Nephron progenitor cell (in vitro differentiated cells): ENCODE measurements around the gene NR2C1.
A peak's percentile ranks its signal among the peaks of the same experiment; 100 is the strongest.

ENCODE experiments used
- DNase-seq: peaks from one replicate; pipeline ENCODE4 v3.0.0; 2021
- H3K27ac Mint-ChIP-seq: 2 replicates; pipeline ENCODE4 v1.8.0; 2021; ENCODE audit warnings: mild to moderate bottlenecking, moderate library complexity, mixed read lengths
- H3K27me3 Mint-ChIP-seq: 2 replicates; pipeline ENCODE4 v1.8.0; 2021; ENCODE audit warnings: mild to moderate bottlenecking, low read depth, mixed read lengths; ENCODE audit not compliant: poor library complexity
- H3K36me3 Mint-ChIP-seq: 2 replicates; pipeline ENCODE4 v1.8.0; 2021; ENCODE audit warnings: low read depth, mixed read lengths
- H3K4me1 Mint-ChIP-seq: 2 replicates; pipeline ENCODE4 v1.8.0; 2021; ENCODE audit warnings: mixed read lengths
- H3K4me3 Mint-ChIP-seq: 2 replicates; pipeline ENCODE4 v1.8.0; 2021; ENCODE audit warnings: mild to moderate bottlenecking, moderate library complexity, mixed read lengths
- H3K9me3 Mint-ChIP-seq: 2 replicates; pipeline ENCODE4 v1.8.0; 2021; ENCODE audit warnings: mild to moderate bottlenecking, moderate library complexity, mixed read lengths
- TF ChIP-seq, protein P1 (sequence below): fragments of 200-600 bp; sonication (generic); IDR thresholded peaks from 2 replicates; pipeline ENCODE4 v1.5.0; 2021; ENCODE audit warnings: antibody characterized with exemption

NR2C1 gene

GRCh38 chr12:95116341-95116740 lies 42.9 kb upstream of the NR2C1 start:
- H3K36me3 Mint-ChIP-seq, result peaks cover 24% of the 10 kb centered on the region
- peaks cover 3% of the 10 kb centered on the region for H3K4me1 Mint-ChIP-seq
- no peaks in the 10 kb centered on the region for H3K9me3 Mint-ChIP-seq
- TF ChIP-seq, protein P1, sequence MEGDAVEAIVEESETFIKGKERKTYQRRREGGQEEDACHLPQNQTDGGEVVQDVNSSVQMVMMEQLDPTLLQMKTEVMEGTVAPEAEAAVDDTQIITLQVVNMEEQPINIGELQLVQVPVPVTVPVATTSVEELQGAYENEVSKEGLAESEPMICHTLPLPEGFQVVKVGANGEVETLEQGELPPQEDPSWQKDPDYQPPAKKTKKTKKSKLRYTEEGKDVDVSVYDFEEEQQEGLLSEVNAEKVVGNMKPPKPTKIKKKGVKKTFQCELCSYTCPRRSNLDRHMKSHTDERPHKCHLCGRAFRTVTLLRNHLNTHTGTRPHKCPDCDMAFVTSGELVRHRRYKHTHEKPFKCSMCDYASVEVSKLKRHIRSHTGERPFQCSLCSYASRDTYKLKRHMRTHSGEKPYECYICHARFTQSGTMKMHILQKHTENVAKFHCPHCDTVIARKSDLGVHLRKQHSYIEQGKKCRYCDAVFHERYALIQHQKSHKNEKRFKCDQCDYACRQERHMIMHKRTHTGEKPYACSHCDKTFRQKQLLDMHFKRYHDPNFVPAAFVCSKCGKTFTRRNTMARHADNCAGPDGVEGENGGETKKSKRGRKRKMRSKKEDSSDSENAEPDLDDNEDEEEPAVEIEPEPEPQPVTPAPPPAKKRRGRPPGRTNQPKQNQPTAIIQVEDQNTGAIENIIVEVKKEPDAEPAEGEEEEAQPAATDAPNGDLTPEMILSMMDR, result no peak
- H3K27ac Mint-ChIP-seq, result no peak overlapping the region
- H3K27me3 Mint-ChIP-seq, result peaks cover 2% of the 10 kb centered on the region
- no peak for DNase-seq
- H3K4me3 Mint-ChIP-seq, result no peak overlapping the region

DNA sequence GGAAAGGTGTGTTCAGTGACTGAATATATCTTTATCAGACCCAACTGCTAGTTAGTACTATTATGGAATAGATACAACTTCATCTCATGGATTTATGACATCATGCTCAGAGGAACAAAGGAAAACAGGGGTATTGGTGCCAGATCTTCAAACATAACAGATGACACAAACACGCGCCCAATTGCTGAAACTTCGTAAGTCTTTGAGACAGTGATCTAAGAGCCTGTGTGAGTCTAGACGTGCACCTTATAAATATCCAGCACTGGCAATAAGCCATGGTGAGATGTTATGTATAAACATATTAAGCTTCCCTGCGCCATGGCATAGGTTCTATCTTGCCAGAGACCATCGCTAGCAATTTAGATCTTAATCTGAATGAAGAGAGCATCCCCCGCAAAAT lies 42.2 kb upstream of the NR2C1 start:
- Mint-ChIP-seq H3K4me1 (peaks cover 10% of the 10 kb centered on the region), H3K9me3 (no peaks in the 10 kb centered on the region)

DNA sequence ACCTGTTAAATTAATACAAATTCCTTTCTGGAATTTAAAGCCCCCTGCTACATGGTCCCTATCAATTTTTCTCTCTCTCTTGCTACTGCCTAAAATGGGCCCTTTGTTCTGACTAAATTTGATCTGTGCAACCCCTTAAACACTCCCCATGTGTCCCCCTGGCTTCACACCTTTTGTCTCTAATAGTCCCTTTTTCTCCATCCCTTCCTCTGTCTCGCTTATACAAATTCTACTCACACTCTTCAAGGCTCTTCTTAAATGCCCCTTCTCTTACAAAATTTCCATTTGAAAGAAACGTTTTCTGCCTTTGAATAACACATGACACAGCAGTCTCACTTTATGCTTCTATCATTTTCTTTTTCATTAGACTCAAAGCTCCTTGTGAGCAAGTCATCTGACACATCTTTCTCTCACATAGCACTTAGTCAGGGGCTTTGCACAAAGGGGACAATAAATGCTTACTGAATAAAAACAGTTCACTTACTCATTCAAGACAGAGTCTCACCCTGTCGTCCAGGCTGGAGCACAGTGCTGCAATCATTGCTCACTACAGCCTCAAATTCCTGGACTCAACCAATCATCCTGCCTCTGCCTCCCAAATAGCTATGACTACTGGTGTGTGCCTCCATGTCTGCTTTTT lies 41.5 kb upstream of the NR2C1 start:
- TF ChIP-seq, protein P1, result no peak
- Mint-ChIP-seq H3K4me3 (no peak overlapping the region), H3K9me3 (no peaks in the 10 kb centered on the region), H3K27ac (peak overlapping the region; percentile 4), H3K27me3 (peaks cover 2% of the 10 kb centered on the region), H3K36me3 (peaks cover 32% of the 10 kb centered on the region), H3K4me1 (peaks cover 12% of the 10 kb centered on the region)
- no peak for DNase-seq

More for the DNA sequence above, 42.2 kb upstream of the NR2C1 start:
- TF ChIP-seq, protein P1, result no peak
- no peak overlapping the region for H3K27ac Mint-ChIP-seq
- no peak for DNase-seq
- no peak overlapping the region for H3K4me3 Mint-ChIP-seq
- H3K27me3 Mint-ChIP-seq, result peaks cover 2% of the 10 kb centered on the region
- H3K36me3 Mint-ChIP-seq, result peaks cover 31% of the 10 kb centered on the region

DNA sequence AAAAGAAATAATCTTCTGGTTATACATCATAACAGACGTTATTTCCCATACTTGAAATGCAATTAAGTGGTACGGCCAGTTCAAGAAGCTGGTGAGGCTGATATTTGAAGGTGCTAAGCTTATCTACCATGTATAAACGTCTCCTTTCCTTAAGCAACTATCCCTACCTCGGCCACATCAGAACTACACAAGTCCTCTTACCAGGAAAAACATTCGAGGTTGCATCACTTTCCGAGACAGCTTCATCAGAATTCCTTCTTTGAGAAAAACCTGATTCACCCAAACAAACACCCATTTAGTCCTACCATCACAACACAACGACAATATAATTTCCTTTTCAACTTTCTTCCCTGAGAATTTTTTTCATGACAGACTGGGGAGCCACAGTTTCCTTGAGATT lies 33.9 kb upstream of the NR2C1 start:
- TF ChIP-seq, protein P1, result no peak
- Mint-ChIP-seq H3K27ac (no peak overlapping the region), H3K4me3 (no peak overlapping the region), H3K9me3 (no peaks in the 10 kb centered on the region), H3K36me3 (peaks cover 68% of the 10 kb centered on the region), H3K4me1 (peaks cover 22% of the 10 kb centered on the region), H3K27me3 (no peaks in the 10 kb centered on the region)
- DNase-seq, result no peak

- peaks cover 59% of the 10 kb centered on the region for H3K36me3 Mint-ChIP-seq
- DNase-seq, result no peak
- H3K4me1 Mint-ChIP-seq, result peaks cover 10% of the 10 kb centered on the region
- H3K27me3 Mint-ChIP-seq, result no peaks in the 10 kb centered on the region
- no peak overlapping the region for H3K4me3 Mint-ChIP-seq
- H3K9me3 Mint-ChIP-seq, result no peaks in the 10 kb centered on the region
- no peak overlapping the region for H3K27ac Mint-ChIP-seq
- TF ChIP-seq, protein P1, result no peak
Observed at GRCh38 chr12:95105540-95105939, 32.1 kb upstream of the NR2C1 start.

DNA sequence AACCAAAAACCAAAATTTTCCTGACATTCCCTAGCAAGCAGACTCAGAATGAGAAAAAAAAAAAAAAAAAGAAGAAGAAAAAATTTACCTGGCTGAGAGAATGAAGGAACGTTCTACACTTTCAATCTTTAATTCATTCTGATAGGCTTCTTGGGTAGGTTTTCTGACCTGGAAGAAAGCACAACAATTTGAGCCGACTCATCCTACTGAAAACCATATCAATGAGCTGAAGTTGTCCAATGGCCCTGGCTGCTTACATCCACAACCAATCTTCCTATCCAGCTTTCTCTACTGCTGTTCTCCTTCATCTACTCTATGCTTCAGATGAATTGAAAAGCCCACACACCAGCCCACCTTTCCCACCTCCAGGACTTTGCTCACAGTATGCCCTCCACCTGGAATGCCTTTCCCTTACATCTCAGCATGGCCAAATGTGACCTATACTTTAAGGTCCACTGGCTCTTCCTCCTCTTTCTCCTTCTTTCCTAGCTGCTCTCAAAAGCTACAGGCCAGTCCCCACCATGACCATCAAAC lies 31.6 kb upstream of the NR2C1 start:
- H3K36me3 Mint-ChIP-seq, result peaks cover 63% of the 10 kb centered on the region
- H3K4me3 Mint-ChIP-seq, result no peak overlapping the region
- H3K27me3 Mint-ChIP-seq, result no peaks in the 10 kb centered on the region
- H3K4me1 Mint-ChIP-seq, result peaks cover 9% of the 10 kb centered on the region
- H3K27ac Mint-ChIP-seq, result no peak overlapping the region
- DNase-seq, result no peak
- TF ChIP-seq, protein P1, result no peak
- H3K9me3 Mint-ChIP-seq, result no peaks in the 10 kb centered on the region
